ENCODE measurements around the gene SNRNP70. TPM values are rescaled to one million over a fixed set of nuclear protein-coding genes. Genes with fewer than 3 reads are reported as not detected.

SNRNP70 gene
- total and polyA plus RNA-seq, 2 of the 13 experiments (the other 11 are each of a cell fraction or from before 2014, with no cell fraction given) = 150 to 210 TPM

DNA sequence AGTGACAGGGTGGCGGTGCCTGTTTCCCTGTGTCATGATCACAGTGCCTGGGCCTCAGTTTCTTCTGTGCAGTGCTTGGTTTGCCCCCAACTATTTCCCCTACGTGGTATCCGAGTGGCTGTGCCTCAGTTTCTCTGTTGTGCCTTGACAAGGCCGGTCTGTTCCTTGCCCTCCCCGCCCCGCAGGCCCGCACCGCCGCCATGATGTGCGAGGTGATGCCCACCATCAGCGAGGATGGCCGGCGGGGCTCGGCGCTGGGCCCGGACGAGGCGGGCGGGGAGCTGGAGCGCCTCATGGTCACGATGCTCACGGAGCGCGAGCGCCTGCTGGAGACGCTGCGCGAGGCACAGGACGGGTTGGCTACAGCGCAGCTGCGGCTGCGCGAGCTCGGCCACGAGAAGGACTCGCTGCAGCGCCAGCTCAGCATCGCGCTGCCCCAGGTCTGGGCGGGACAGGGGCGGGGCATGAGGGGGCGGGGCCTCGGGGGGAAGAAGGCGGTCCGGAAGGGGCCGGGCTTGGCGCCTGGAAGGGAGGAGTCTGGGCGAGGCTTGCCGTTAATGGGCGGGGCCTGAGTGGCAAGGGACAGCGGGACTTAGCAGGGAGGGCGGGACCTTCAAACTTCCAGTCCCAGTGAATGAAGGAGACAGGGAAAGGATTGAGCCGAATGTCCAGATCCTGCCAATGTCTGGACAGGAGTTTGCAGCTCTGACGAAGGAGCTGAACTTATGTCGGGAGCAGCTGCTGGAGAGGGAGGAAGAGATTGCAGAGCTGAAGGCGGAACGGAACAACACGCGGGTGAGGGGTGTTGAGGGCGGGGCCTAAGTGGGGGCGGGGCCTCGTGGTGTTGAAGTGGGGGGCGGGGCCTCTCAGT is 42.7 kb downstream of the SNRNP70 start (continued):
- TF ChIP-seq, protein P1, sequence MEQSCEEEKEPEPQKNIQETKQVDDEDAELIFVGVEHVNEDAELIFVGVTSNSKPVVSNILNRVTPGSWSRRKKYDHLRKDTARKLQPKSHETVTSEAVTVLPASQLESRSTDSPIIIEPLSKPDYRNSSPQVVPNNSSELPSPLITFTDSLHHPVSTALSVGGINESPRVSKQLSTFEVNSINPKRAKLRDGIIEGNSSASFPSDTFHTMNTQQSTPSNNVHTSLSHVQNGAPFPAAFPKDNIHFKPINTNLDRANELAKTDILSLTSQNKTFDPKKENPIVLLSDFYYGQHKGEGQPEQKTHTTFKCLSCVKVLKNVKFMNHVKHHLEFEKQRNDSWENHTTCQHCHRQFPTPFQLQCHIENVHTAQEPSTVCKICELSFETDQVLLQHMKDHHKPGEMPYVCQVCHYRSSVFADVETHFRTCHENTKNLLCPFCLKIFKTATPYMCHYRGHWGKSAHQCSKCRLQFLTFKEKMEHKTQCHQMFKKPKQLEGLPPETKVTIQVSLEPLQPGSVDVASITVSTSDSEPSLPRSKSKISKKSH (CRISPR knock-in tag; IDR thresholded peaks at IDR 0.05; ENCODE audit: borderline replicate concordance) = peak; percentile 99
- peak; percentile 99 for TF ChIP-seq SALL1 (CRISPR knock-in tag; IDR thresholded peaks at IDR 0.05)
- TF ChIP-seq ZC3H13 (CRISPR knock-in tag; IDR thresholded peaks at IDR 0.05) = peak; percentile 99
- 0 out of 2 replicates have a peak, but pooled peaks have one; percentile 74 for TF ChIP-seq ZC3H4 (CRISPR knock-in tag; IDR thresholded peaks at IDR 0.05; ENCODE audit: borderline replicate concordance)
- TF ChIP-seq SRY (CRISPR knock-in tag; IDR thresholded peaks at IDR 0.05) = peak; percentile 99
- TF ChIP-seq, protein P2, sequence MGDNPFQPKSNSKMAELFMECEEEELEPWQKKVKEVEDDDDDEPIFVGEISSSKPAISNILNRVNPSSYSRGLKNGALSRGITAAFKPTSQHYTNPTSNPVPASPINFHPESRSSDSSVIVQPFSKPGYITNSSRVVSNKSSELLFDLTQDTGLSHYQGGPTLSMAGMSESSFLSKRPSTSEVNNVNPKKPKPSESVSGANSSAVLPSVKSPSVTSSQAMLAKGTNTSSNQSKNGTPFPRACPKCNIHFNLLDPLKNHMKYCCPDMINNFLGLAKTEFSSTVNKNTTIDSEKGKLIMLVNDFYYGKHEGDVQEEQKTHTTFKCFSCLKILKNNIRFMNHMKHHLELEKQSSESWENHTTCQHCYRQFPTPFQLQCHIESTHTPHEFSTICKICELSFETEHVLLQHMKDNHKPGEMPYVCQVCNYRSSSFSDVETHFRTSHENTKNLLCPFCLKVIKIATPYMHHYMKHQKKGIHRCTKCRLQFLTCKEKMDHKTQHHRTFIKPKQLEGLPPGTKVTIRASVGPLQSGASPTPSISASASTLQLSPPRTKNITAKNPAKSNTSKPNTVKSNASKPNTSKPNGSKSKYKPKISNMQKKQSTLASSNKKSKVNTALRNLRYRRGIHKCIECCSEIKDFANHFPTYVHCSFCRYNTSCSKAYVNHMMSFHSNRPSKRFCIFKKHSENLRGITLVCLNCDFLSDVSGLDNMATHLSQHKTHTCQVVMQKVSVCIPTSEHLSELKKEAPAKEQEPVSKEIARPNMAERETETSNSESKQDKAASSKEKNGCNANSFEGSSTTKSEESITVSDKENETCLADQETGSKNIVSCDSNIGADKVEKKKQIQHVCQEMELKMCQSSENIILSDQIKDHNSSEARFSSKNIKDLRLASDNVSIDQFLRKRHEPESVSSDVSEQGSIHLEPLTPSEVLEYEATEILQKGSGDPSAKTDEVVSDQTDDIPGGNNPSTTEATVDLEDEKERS (CRISPR knock-in tag; IDR thresholded peaks at IDR 0.05) = peak; percentile 43; the same call in 1 of the 2 replicates
- peak; percentile 95 for TF ChIP-seq DNMT1 (CRISPR knock-in tag; IDR thresholded peaks at IDR 0.05)
- peak; percentile 98 for TF ChIP-seq ZNF564 (CRISPR knock-in tag; IDR thresholded peaks at IDR 0.05)
- TF ChIP-seq ZBTB7B (CRISPR knock-in tag; IDR thresholded peaks at IDR 0.05) = peak; percentile 81
- TF ChIP-seq, protein P3, sequence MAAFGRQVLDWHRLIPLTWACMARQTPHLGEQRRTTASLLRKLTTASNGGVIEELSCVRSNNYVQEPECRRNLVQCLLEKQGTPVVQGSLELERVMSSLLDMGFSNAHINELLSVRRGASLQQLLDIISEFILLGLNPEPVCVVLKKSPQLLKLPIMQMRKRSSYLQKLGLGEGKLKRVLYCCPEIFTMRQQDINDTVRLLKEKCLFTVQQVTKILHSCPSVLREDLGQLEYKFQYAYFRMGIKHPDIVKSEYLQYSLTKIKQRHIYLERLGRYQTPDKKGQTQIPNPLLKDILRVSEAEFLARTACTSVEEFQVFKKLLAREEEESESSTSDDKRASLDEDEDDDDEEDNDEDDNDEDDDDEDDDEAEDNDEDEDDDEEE (CRISPR knock-in tag; IDR thresholded peaks at IDR 0.05) = peak; percentile 99
- TF ChIP-seq GFI1 (CRISPR knock-in tag; IDR thresholded peaks at IDR 0.05; ENCODE audit: borderline replicate concordance) = peak; percentile 67; the same call in 1 of the 2 replicates
- TF ChIP-seq ZNF34 (CRISPR knock-in tag; IDR thresholded peaks at IDR 0.05; ENCODE audit: borderline replicate concordance) = 0 out of 2 replicates have a peak, but pooled peaks have one; percentile 33
- no peak for TF ChIP-seq ZNF10 (CRISPR knock-in tag; IDR thresholded peaks at IDR 0.05; ENCODE audit: borderline replicate concordance, low read depth)
- peak; percentile 97 for TF ChIP-seq ZNF431 (CRISPR knock-in tag; IDR thresholded peaks at IDR 0.05; ENCODE audit: borderline replicate concordance, low read depth)
- TF ChIP-seq, protein P4, sequence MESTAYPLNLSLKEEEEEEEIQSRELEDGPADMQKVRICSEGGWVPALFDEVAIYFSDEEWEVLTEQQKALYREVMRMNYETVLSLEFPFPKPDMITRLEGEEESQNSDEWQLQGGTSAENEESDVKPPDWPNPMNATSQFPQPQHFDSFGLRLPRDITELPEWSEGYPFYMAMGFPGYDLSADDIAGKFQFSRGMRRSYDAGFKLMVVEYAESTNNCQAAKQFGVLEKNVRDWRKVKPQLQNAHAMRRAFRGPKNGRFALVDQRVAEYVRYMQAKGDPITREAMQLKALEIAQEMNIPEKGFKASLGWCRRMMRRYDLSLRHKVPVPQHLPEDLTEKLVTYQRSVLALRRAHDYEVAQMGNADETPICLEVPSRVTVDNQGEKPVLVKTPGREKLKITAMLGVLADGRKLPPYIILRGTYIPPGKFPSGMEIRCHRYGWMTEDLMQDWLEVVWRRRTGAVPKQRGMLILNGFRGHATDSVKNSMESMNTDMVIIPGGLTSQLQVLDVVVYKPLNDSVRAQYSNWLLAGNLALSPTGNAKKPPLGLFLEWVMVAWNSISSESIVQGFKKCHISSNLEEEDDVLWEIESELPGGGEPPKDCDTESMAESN (CRISPR knock-in tag; conservative IDR thresholded peaks at IDR 0.05) = peak; percentile 99
- TF ChIP-seq ZNF83 (CRISPR knock-in tag; IDR thresholded peaks at IDR 0.05; ENCODE audit: borderline replicate concordance) = peak; percentile 99
- TF ChIP-seq ZNF629 (CRISPR knock-in tag; conservative IDR thresholded peaks at IDR 0.05) = peak; percentile 79
- peak; percentile 42; the same call in 1 of the 2 replicates for TF ChIP-seq ZNF737 (CRISPR knock-in tag; IDR thresholded peaks at IDR 0.05; ENCODE audit: borderline replicate concordance)
- peak; percentile 97 for TF ChIP-seq KLF16 (CRISPR knock-in tag; IDR thresholded peaks at IDR 0.05)
